AML-193 (cell line): ENCODE measurements around the gene PRSS12.
"Not testable (repeated sequence)": the region's sequence is repeated elsewhere in the genome, so short reads cannot be mapped to it uniquely, and the experiment has no call there.

Experiments used
- DNase-seq, 2 experiments: peaks; one replicate each; lab custom pipeline; 2025; lab: John Stamatoyannopoulos, UW

Gene PRSS12

GRCh38 chr4:118325431-118325830 lies 27.4 kb downstream of the PRSS12 start:
- DNase-seq, result no peak

- DNase-seq, result no peak
Measured at GRCh38 chr4:118322831-118323502, 29.8 kb downstream of the PRSS12 start.

GRCh38 chr4:118318931-118319330 lies 33.9 kb downstream of the PRSS12 start:
- DNase-seq, result no peak

- DNase-seq, result no peak
Measured at GRCh38 chr4:118317691-118318090, 35.1 kb downstream of the PRSS12 start.

- no peak for DNase-seq
Measured at GRCh38 chr4:118314221-118314620, 38.6 kb downstream of the PRSS12 start.

- DNase-seq, result no peak
Measured at GRCh38 chr4:118313098-118313497, 39.7 kb downstream of the PRSS12 start.

GRCh38 chr4:118308306-118309030 lies 44.3 kb downstream of the PRSS12 start:
- no peak for DNase-seq

GRCh38 chr4:118307643-118308042 lies 45.2 kb downstream of the PRSS12 start:
- DNase-seq, result no peak

- DNase-seq, result not testable (repeated sequence)
Measured at GRCh38 chr4:118299619-118300018, 53.2 kb downstream of the PRSS12 start.

GRCh38 chr4:118296729-118297128 lies 56.1 kb downstream of the PRSS12 start:
- DNase-seq, result no peak

GRCh38 chr4:118290951-118291350 lies 61.9 kb downstream of the PRSS12 start:
- no peak for DNase-seq

- DNase-seq, result no peak
Measured at GRCh38 chr4:118289794-118290193, 63.0 kb downstream of the PRSS12 start.

GRCh38 chr4:118287711-118288451 lies 64.9 kb downstream of the PRSS12 start:
- DNase-seq, result no peak

- no peak for DNase-seq
Measured at GRCh38 chr4:118286685-118287084, 66.1 kb downstream of the PRSS12 start.

- no peak for DNase-seq
Measured at GRCh38 chr4:118285931-118286330, 66.9 kb downstream of the PRSS12 start.

- peak; percentile 61 to 82 for DNase-seq
Measured at GRCh38 chr4:118284169-118284568, 68.6 kb downstream of the PRSS12 start.

- no peak for DNase-seq
Measured at GRCh38 chr4:118282692-118283091, 70.1 kb downstream of the PRSS12 start.

- no peak for DNase-seq
Measured at GRCh38 chr4:118281611-118282442, 71.0 kb downstream of the PRSS12 start.

GRCh38 chr4:118280501-118281218 lies 72.1 kb downstream of the PRSS12 start:
- peak; percentile 24 to 49 for DNase-seq

- DNase-seq, result no peak
Measured at GRCh38 chr4:118279920-118280432, 72.8 kb downstream of the PRSS12 start.

GRCh38 chr4:118279328-118279727 lies 73.5 kb downstream of the PRSS12 start:
- DNase-seq, result no peak
